NCI-H1092 (cell line): Measurements from ENCODE around the gene IFI44L.

Source experiments
- DNase-seq: peaks from one replicate; lab custom pipeline; 2025; lab: John Stamatoyannopoulos, UW

IFI44L gene

GRCh38 chr1:78619803-78620579, at the start of gene IFI44L:
IFI44L (plus strand) TSS chr1:78620448; CDS start chr1:78627916, 7,468 bp downstream.
- DNase-seq = no peak

- DNase-seq = no peak
Observed at GRCh38 chr1:78570539-78570938, 49.7 kb upstream of the IFI44L start.

- DNase-seq = no peak
Observed at GRCh38 chr1:78577257-78578100, 42.8 kb upstream of the IFI44L start.

- no peak for DNase-seq
Observed at GRCh38 chr1:78586572-78586971, 33.7 kb upstream of the IFI44L start.

GRCh38 chr1:78587211-78587610, 33.0 kb upstream of the IFI44L start:
- no peak for DNase-seq

- no peak for DNase-seq
Observed at GRCh38 chr1:78591971-78592370, 28.3 kb upstream of the IFI44L start.

- DNase-seq = no peak
Observed at GRCh38 chr1:78599294-78599693, 21.0 kb upstream of the IFI44L start.

- DNase-seq = no peak
Observed at GRCh38 chr1:78601068-78601467, 19.2 kb upstream of the IFI44L start.

GRCh38 chr1:78603206-78603605, 17.0 kb upstream of the IFI44L start:
- no peak for DNase-seq

GRCh38 chr1:78604643-78605042, 15.6 kb upstream of the IFI44L start:
- DNase-seq = no peak

GRCh38 chr1:78606274-78606673, 14.0 kb upstream of the IFI44L start:
- DNase-seq = no peak

GRCh38 chr1:78607334-78607927, 12.8 kb upstream of the IFI44L start:
- DNase-seq = no peak

GRCh38 chr1:78607944-78608343, 12.3 kb upstream of the IFI44L start:
- no peak for DNase-seq

- peak; percentile 21 for DNase-seq
Observed at GRCh38 chr1:78617615-78618026, 2.6 kb upstream of the IFI44L start.

- DNase-seq = no peak
Observed at GRCh38 chr1:78619032-78619431, 1.2 kb upstream of the IFI44L start.

GRCh38 chr1:78619446-78619802, 824 bp upstream of the IFI44L start:
- no peak for DNase-seq

- DNase-seq = no peak
Observed at GRCh38 chr1:78620666-78621065, 418 bp downstream of the IFI44L start.

- no peak for DNase-seq
Observed at GRCh38 chr1:78622548-78622947, 2.3 kb downstream of the IFI44L start.

GRCh38 chr1:78624035-78624434, 3.8 kb downstream of the IFI44L start:
- no peak for DNase-seq

GRCh38 chr1:78627321-78627720, 7.1 kb downstream of the IFI44L start:
- DNase-seq = no peak

GRCh38 chr1:78630600-78630999, 10.4 kb downstream of the IFI44L start:
- no peak for DNase-seq

- no peak for DNase-seq
Observed at GRCh38 chr1:78633209-78633608, 13.0 kb downstream of the IFI44L start.

GRCh38 chr1:78640462-78640861, 20.2 kb downstream of the IFI44L start:
- DNase-seq = no peak
